Esophagus (tissue), 2 donors: ENCODE measurements around the gene RNF14. TPM values are rescaled to one million over a fixed set of nuclear protein-coding genes. Genes with fewer than 3 reads are reported as not detected.

Experiments
- H3K27ac ChIP-seq, 2 donors: one replicate each; pipeline ENCODE4 v1.5.1; 2013; ENCODE audit warnings: low read depth in 2 of 2, mild to moderate bottlenecking in 2 of 2, inconsistent platforms in 1 of 2, low read length in 1 of 2, moderate library complexity in 1 of 2
- H3K27me3 ChIP-seq, 2 donors: one replicate each; pipeline ENCODE4 v1.6.1; 2013; ENCODE audit warnings: low read length in 2 of 2, control low read depth in 1 of 2, mild to moderate bottlenecking in 1 of 2; ENCODE audit not compliant: insufficient read depth in 2 of 2, control insufficient read depth in 1 of 2
- H3K36me3 ChIP-seq, 2 donors: one replicate each; pipeline ENCODE4 v1.6.1; 2013; ENCODE audit warnings: low read length in 1 of 2; ENCODE audit not compliant: control insufficient read depth in 2 of 2, insufficient read depth in 2 of 2
- H3K4me1 ChIP-seq, 2 donors: one replicate each; pipeline ENCODE4 v1.6.1; 2013; ENCODE audit warnings: low read length in 1 of 2; ENCODE audit not compliant: control insufficient read depth in 2 of 2, insufficient read depth in 2 of 2
- H3K4me3 ChIP-seq, 2 donors: one replicate each; pipeline ENCODE4 v1.5.1; 2013; ENCODE audit warnings: low read length in 2 of 2, mild to moderate bottlenecking in 2 of 2, low read depth in 1 of 2, moderate library complexity in 1 of 2
- H3K9me3 ChIP-seq, 2 donors: one replicate each; pipeline ENCODE4 v1.6.1; 2013; ENCODE audit warnings: mild to moderate bottlenecking in 2 of 2, low read depth in 1 of 2, low read length in 1 of 2, moderate library complexity in 1 of 2; ENCODE audit not compliant: control insufficient read depth in 2 of 2, insufficient read depth in 1 of 2
- WGBS, 2 donors: extraction: QIAGEN DNeasy Blood & Tissue Kit; methylation state at CpG; one replicate each; pipeline ENCODE4 v1.1.7; 2013; 5-methylcytosine and 5-hydroxymethylcytosine counted together
- polyA plus RNA-seq, 2 donors: library from polyadenylated mRNA; stranded (reverse); fragments of 200-250 nt; gene quantifications; one replicate each; pipeline ENCODE4 v1.2.3, GENCODE V29; 2013
- donor health status: healthy with polysubstance abuse.
- donor health status: Bipolar disorder and iron deficiency.

Gene RNF14
- polyA plus RNA-seq, 2 donors: 7.9 to 14.8 TPM

GRCh38 chr5:141958113-141958512, 10.8 kb upstream of the RNF14 start, which contains the start of gene PCDH12:
TSS of gene PCDH12 (minus strand) at chr5:141958202. CDS start at chr5:141957851, 351 bp downstream.
- no peak within 1 kb of the TSS for H3K4me3 ChIP-seq
- WGBS, 2 donors: 40 to 45% methylated on average over 5 to 7 of the region's 7 CpGs
- peaks cover 0 to 3% of the 10 kb centered on the region in 2 donors for H3K4me1 ChIP-seq

GRCh38 chr5:141958546-141959172, 10.2 kb upstream of the RNF14 start:
- Histone ChIP-seq H3K4me1 (peaks cover 0 to 3% of the 10 kb centered on the region in 2 donors), H3K4me3 (no peak overlapping the region), H3K9me3 (no peaks in the 10 kb centered on the region), H3K36me3 (no peaks in the 10 kb centered on the region), H3K27me3 (no peaks in the 10 kb centered on the region), H3K27ac (peak overlapping the region in 1 of 2 donors; percentile 4)
- 49 to 53% methylated on average over 8 of the region's 8 CpGs for WGBS, 2 donors

More at GRCh38 chr5:141958113-141958512, 10.8 kb upstream of the RNF14 start, which contains the start of gene PCDH12:
- Histone ChIP-seq H3K27me3 (no peaks in the 10 kb centered on the region), H3K36me3 (no peaks in the 10 kb centered on the region), H3K27ac (peak within 1 kb of the TSS; percentile 4 to 11), H3K9me3 (no peaks in the 10 kb centered on the region)

- Histone ChIP-seq H3K9me3 (no peaks in the 10 kb centered on the region), H3K27me3 (no peaks in the 10 kb centered on the region), H3K27ac (no peak overlapping the region), H3K36me3 (no peaks in the 10 kb centered on the region), H3K4me1 (peaks cover 0 to 3% of the 10 kb centered on the region in 2 donors), H3K4me3 (no peak overlapping the region)
- WGBS, 2 donors: 61 to 68% methylated on average over 10 of the region's 10 CpGs
Measured at GRCh38 chr5:141960018-141960417, 8.9 kb upstream of the RNF14 start.

- no peak overlapping the region for H3K27ac ChIP-seq
- no peak overlapping the region for H3K4me3 ChIP-seq
- H3K36me3 ChIP-seq: no peaks in the 10 kb centered on the region
- WGBS, 2 donors: 29 to 31% methylated on average over 14 of the region's 14 CpGs
- no peaks in the 10 kb centered on the region for H3K9me3 ChIP-seq
- H3K27me3 ChIP-seq: no peaks in the 10 kb centered on the region
- H3K4me1 ChIP-seq: peaks cover 0 to 3% of the 10 kb centered on the region in 2 donors
Measured at GRCh38 chr5:141960449-141961323, 8.2 kb upstream of the RNF14 start.

DNA sequence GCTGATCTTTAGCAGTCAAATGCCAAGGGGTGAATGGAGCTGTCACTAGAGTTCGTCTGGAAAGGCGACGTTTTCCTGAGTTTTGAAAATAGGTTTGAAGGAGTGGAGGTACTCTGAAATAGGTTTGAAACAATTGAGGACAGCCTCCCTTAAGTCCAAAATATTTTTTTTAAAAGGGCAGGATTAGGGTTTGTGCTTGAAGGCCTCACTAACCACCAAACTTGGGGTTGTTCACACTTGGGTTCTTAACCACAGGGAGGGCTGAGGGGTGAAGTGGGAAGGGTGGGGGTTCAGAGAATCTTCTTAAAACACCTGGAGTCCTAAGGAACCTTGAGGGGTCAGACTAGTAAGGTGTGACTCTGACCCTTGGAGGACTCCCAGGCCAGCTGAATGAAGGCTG, 7.4 kb upstream of the RNF14 start:
- Histone ChIP-seq H3K4me3 (no peak overlapping the region), H3K4me1 (peaks cover 0 to 3% of the 10 kb centered on the region in 2 donors), H3K9me3 (no peaks in the 10 kb centered on the region), H3K27ac (no peak overlapping the region), H3K27me3 (no peaks in the 10 kb centered on the region), H3K36me3 (no peaks in the 10 kb centered on the region)
- WGBS, 2 donors: 87 to 93% methylated on average over 3 of the region's 3 CpGs

GRCh38 chr5:141963701-141964100, 5.2 kb upstream of the RNF14 start:
- H3K4me3 ChIP-seq: no peak overlapping the region
- no peaks in the 10 kb centered on the region for H3K4me1 ChIP-seq
- no peaks in the 10 kb centered on the region for H3K9me3 ChIP-seq
- no peak overlapping the region for H3K27ac ChIP-seq
- no peaks in the 10 kb centered on the region for H3K36me3 ChIP-seq
- H3K27me3 ChIP-seq: no peaks in the 10 kb centered on the region
- 58 to 64% methylated on average over 3 of the region's 3 CpGs for WGBS, 2 donors

GRCh38 chr5:141965071-141965470, 3.8 kb upstream of the RNF14 start:
- H3K27me3 ChIP-seq: no peaks in the 10 kb centered on the region
- no peaks in the 10 kb centered on the region for H3K9me3 ChIP-seq
- 69 to 73% methylated on average over 7 of the region's 7 CpGs for WGBS, 2 donors
- H3K4me1 ChIP-seq: no peaks in the 10 kb centered on the region
- H3K36me3 ChIP-seq: no peaks in the 10 kb centered on the region
- H3K4me3 ChIP-seq: no peak overlapping the region
- no peak overlapping the region for H3K27ac ChIP-seq

GRCh38 chr5:141966275-141966962, 2.5 kb upstream of the RNF14 start:
- Histone ChIP-seq H3K4me1 (no peaks in the 10 kb centered on the region), H3K4me3 (no peak overlapping the region), H3K9me3 (no peaks in the 10 kb centered on the region), H3K27me3 (no peaks in the 10 kb centered on the region), H3K27ac (no peak overlapping the region), H3K36me3 (no peaks in the 10 kb centered on the region)
- 83 to 91% methylated on average over 4 of the region's 4 CpGs for WGBS, 2 donors

- WGBS, 2 donors: 95 to 96% methylated on average over 2 of the region's 2 CpGs
- H3K36me3 ChIP-seq: no peaks in the 10 kb centered on the region
- H3K27me3 ChIP-seq: no peaks in the 10 kb centered on the region
- H3K9me3 ChIP-seq: no peaks in the 10 kb centered on the region
- no peak overlapping the region for H3K27ac ChIP-seq
- no peaks in the 10 kb centered on the region for H3K4me1 ChIP-seq
- H3K4me3 ChIP-seq: no peak overlapping the region
Measured at GRCh38 chr5:141966963-141967333, 2.0 kb upstream of the RNF14 start.
